Gastroesophageal sphincter (tissue), 4 donors: Measurements from ENCODE around the gene OR14A16. TPM values are rescaled to one million over a fixed set of nuclear protein-coding genes. Genes with fewer than 3 reads are reported as not detected.

Experiments
- ATAC-seq: fragments of 150-250 bp; one replicate; pipeline ENCODE4 v1.9.1; 2016; ENCODE audit warnings: mild to moderate bottlenecking, moderate library complexity
- H3K27ac ChIP-seq, 4 donors: fragments of 200-600 bp; sonication (generic) in 3 of 4; 1 replicate in 3 of 4; 2 replicates in 1 of 4; pipeline ENCODE4 v1.5.1; 2016 to 2019
- H3K27me3 ChIP-seq: fragments of 200-600 bp; sonication (generic); one replicate; pipeline ENCODE4 v1.5.1; 2019
- H3K36me3 ChIP-seq, 2 donors: fragments of 200-600 bp; sonication (generic); one replicate each; pipeline ENCODE4 v1.5.1; 2019; ENCODE audit warnings: control low read depth in 1 of 2
- H3K4me1 ChIP-seq, 3 donors: fragments of 200-600 bp; sonication (generic); 1 replicate in 2 of 3; 2 replicates in 1 of 3; pipeline ENCODE4 v1.5.1; 2016 to 2019; ENCODE audit warnings: control low read depth in 2 of 3
- H3K4me3 ChIP-seq, 2 donors: fragments of 200-600 bp; sonication (generic); one replicate each; pipeline ENCODE4 v1.5.1; 2019; ENCODE audit warnings: mild to moderate bottlenecking in 1 of 2, moderate library complexity in 1 of 2
- H3K9me3 ChIP-seq, 3 donors: fragments of 200-600 bp; sonication (generic); one replicate each; pipeline ENCODE4 v1.5.1; 2017 to 2019; ENCODE audit warnings: control low read depth in 2 of 3
- CTCF ChIP-seq, 4 experiments: fragments of 200-600 bp in 2 of 4; fragments of 450-650 bp in 2 of 4; sonication (generic) in 1 of 4; IDR thresholded peaks; one replicate each; pipeline ENCODE4 v1.5.1; 2017 to 2019; ENCODE audit warnings: antibody characterized with exemption in 4 of 4, mild to moderate bottlenecking in 2 of 4, moderate library complexity in 2 of 4
- EP300 ChIP-seq: sonication (generic); formaldehyde crosslinking; IDR thresholded peaks from one replicate; pipeline ENCODE4 v1.6.1; 2017; ENCODE audit warnings: antibody characterized with exemption, mild to moderate bottlenecking
- POLR2A ChIP-seq, 2 donors: fragments of 450-650 bp; IDR thresholded peaks; one replicate each; pipeline ENCODE4 v1.6.1; 2017; ENCODE audit warnings: antibody characterized with exemption in 2 of 2, mild to moderate bottlenecking in 2 of 2, moderate library complexity in 1 of 2
- POLR2AphosphoS5 ChIP-seq: sonication (generic); formaldehyde crosslinking; IDR thresholded peaks from one replicate; pipeline ENCODE4 v1.6.1; 2017; ENCODE audit warnings: antibody characterized with exemption
- WGBS, 2 donors: methylation state at CpG; one replicate each; pipeline ENCODE4 v1.1.5; 2018; ENCODE audit warnings: low coverage in 1 of 2; 5-methylcytosine and 5-hydroxymethylcytosine counted together
- total RNA-seq, 4 donors: library from RNA; depleted of rRNA; stranded (reverse); fragments of >200 nt; gene quantifications; one replicate each; pipeline ENCODE4 v1.1.0, GENCODE V29; 2016

OR14A16 gene
- total RNA-seq, 4 donors from 2014 or later: not detected

DNA sequence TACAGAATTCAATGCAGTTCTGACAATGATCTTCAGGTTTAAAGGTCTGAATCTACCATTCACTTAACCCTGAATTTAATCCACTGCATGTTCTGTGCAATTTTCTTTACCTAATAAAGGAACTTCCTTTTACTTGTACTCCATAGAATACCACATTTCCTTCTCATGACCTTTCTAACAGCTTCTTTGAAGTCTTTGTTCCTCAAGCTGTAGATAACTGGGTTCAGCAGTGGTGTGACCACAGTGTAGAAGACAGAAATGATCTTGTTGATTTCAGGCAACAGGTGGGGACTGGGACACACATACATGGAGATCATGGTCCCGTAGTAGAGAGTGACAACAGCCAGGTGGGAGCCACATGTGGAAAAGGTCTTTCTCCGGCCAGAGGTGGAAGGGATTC lies 16.9 kb upstream of the OR14A16 start:
- ATAC-seq: no peak
- H3K9me3 ChIP-seq: no peaks in the 10 kb centered on the region
- WGBS, 2 donors: 89% methylated on average over 2 of the region's 2 CpGs; no CpG with 5 or more reads in 1 of the 2 donors
- no peaks in the 10 kb centered on the region for H3K27me3 ChIP-seq
- TF ChIP-seq POLR2AphosphoS5: no peak
- H3K27ac ChIP-seq: no peak overlapping the region
- H3K4me1 ChIP-seq: no peaks in the 10 kb centered on the region
- H3K4me3 ChIP-seq: no peak overlapping the region
- no peaks in the 10 kb centered on the region for H3K36me3 ChIP-seq

DNA sequence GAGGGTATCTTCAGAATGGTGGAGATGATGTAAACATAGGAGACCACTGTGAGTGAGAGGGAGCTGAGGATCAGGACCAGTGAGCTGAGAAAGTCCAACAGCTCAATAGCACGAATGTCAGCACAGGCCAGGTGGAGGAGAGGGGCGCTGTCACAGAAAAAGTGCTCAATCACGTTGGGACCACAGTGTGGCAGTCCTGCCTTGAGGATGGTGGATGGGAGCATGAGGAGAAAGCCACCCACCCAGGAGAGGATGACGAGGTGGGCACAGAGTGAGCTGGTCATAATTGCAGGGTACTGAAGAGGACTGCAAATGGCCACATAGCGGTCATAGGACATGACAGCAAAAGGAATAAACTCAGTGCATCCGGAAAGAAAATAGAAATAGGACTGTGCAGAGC lies 9.7 kb upstream of the OR14A16 start:
- H3K4me1 ChIP-seq: no peaks in the 10 kb centered on the region
- no peak for ATAC-seq
- H3K27ac ChIP-seq: no peak overlapping the region
- no peak overlapping the region for H3K4me3 ChIP-seq
- no peaks in the 10 kb centered on the region for H3K27me3 ChIP-seq
- no peaks in the 10 kb centered on the region for H3K36me3 ChIP-seq
- WGBS, 2 donors: 61 to 79% methylated on average over 3 to 6 of the region's 6 CpGs
- no peaks in the 10 kb centered on the region for H3K9me3 ChIP-seq
- TF ChIP-seq POLR2A (IDR thresholded peaks at IDR 0.05) (no peak), EP300 (no peak), CTCF (IDR thresholded peaks at IDR 0.05) (no peak), POLR2AphosphoS5 (no peak)

DNA sequence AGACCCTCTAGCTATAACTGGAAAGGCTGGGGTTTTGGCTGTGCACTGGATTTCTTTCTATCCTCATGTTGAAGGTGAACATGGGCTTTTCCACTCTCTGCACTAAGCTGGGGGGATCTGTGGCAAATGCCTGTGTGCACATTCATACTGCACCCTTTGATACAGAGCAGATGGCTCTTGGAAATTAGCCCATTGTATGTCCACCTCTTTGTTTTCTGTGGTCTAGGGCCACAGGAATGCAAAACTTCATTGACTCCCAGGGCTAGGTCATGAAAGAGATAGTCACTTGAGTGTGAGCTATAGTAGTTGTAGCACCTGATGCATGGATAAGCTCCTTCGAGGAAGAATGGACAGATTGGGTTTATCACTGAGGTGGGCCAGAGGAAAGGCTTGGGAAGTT lies 5.7 kb upstream of the OR14A16 start:
- TF ChIP-seq CTCF (IDR thresholded peaks at IDR 0.05): no peak
- TF ChIP-seq POLR2AphosphoS5: no peak
- TF ChIP-seq POLR2A (IDR thresholded peaks at IDR 0.05): no peak
- no peak for TF ChIP-seq EP300
- H3K4me1 ChIP-seq: no peaks in the 10 kb centered on the region
- no peaks in the 10 kb centered on the region for H3K9me3 ChIP-seq
- H3K36me3 ChIP-seq: no peaks in the 10 kb centered on the region
- no peaks in the 10 kb centered on the region for H3K27me3 ChIP-seq
- H3K4me3 ChIP-seq: no peak overlapping the region
- 0% methylated on average over 1 of the region's 1 CpG for WGBS, 2 donors
- no peak for ATAC-seq
- no peak overlapping the region for H3K27ac ChIP-seq

GRCh38 chr1:247825362-247825761 lies 1.4 kb upstream of the OR14A16 start:
- 71 to 100% methylated on average over 2 to 7 of the region's 13 CpGs for WGBS, 2 donors
- Histone ChIP-seq H3K27ac (no peak overlapping the region), H3K36me3 (no peaks in the 10 kb centered on the region), H3K4me3 (no peak overlapping the region), H3K9me3 (no peaks in the 10 kb centered on the region), H3K4me1 (no peaks in the 10 kb centered on the region), H3K27me3 (no peaks in the 10 kb centered on the region)
- TF ChIP-seq EP300 (no peak), CTCF (IDR thresholded peaks at IDR 0.05) (no peak), POLR2A (IDR thresholded peaks at IDR 0.05) (no peak), POLR2AphosphoS5 (no peak)
- no peak for ATAC-seq

GRCh38 chr1:247822060-247822459 lies 1.9 kb downstream of the OR14A16 start:
- no peak overlapping the region for H3K27ac ChIP-seq
- H3K4me3 ChIP-seq: no peak overlapping the region
- no peaks in the 10 kb centered on the region for H3K27me3 ChIP-seq
- 43% methylated on average over 1 of the region's 2 CpGs for WGBS, 2 donors
- no peaks in the 10 kb centered on the region for H3K9me3 ChIP-seq
- H3K4me1 ChIP-seq: no peaks in the 10 kb centered on the region
- TF ChIP-seq EP300: no peak
- no peak for TF ChIP-seq CTCF (IDR thresholded peaks at IDR 0.05)
- TF ChIP-seq POLR2AphosphoS5: no peak
- TF ChIP-seq POLR2A (IDR thresholded peaks at IDR 0.05): no peak
- no peak for ATAC-seq
- H3K36me3 ChIP-seq: no peaks in the 10 kb centered on the region
